Natural killer cell (primary cell): ENCODE data around the gene UBE2M. TPM values are rescaled to one million over a fixed set of nuclear protein-coding genes. Genes with fewer than 3 reads are reported as not detected.

Source experiments
- ATAC-seq, 3 donors: fragments of 150-1000 bp in 2 of 3; fragments of 200-7000 bp in 1 of 3; cut with Tn5 transposase; 1 replicate in 1 of 3; 2 replicates in 2 of 3; pipeline ENCODE4 v1.10.0; 2021; ENCODE audit warnings: mild to moderate bottlenecking in 2 of 3, moderate library complexity in 2 of 3
- DNase-seq, 2 donors: peaks; one replicate each; pipeline versions ENCODE4 v3.0.0 to v3.0.0-alpha.2; 2013 to 2021; ENCODE audit warnings: mixed read lengths in 1 of 2
- H3K27ac ChIP-seq: one replicate; pipeline ENCODE4 v1.5.1; 2013; ENCODE audit warnings: mild to moderate bottlenecking, low read length
- H3K27me3 ChIP-seq: one replicate; pipeline ENCODE4 v1.6.1; 2013; ENCODE audit warnings: low read length; ENCODE audit not compliant: control insufficient read depth, insufficient read depth
- H3K36me3 ChIP-seq: one replicate; pipeline ENCODE4 v1.6.1; 2013; ENCODE audit warnings: low read length; ENCODE audit not compliant: control insufficient read depth, insufficient read depth
- H3K4me1 ChIP-seq: one replicate; pipeline ENCODE4 v1.6.1; 2013; ENCODE audit warnings: low read length; ENCODE audit not compliant: control insufficient read depth, insufficient read depth
- H3K4me3 ChIP-seq: one replicate; pipeline ENCODE4 v1.5.1; 2013; ENCODE audit warnings: low read length
- H3K9me3 ChIP-seq: one replicate; pipeline ENCODE4 v1.6.1; 2013; ENCODE audit warnings: low read length; ENCODE audit not compliant: control insufficient read depth, insufficient read depth
- H3K27ac Mint-ChIP-seq, 2 donors: one replicate each; pipeline ENCODE4 v1.8.0; 2022; ENCODE audit warnings: mild to moderate bottlenecking in 2 of 2, mixed read lengths in 2 of 2, moderate library complexity in 1 of 2
- H3K27me3 Mint-ChIP-seq, 2 donors: one replicate each; pipeline ENCODE4 v1.8.0; 2022; ENCODE audit warnings: low read depth in 2 of 2, mixed read lengths in 2 of 2
- H3K36me3 Mint-ChIP-seq: one replicate; pipeline ENCODE4 v1.8.0; 2022; ENCODE audit warnings: mixed read lengths
- H3K4me1 Mint-ChIP-seq, 2 donors: one replicate each; pipeline ENCODE4 v1.8.0; 2022; ENCODE audit warnings: mixed read lengths in 2 of 2
- H3K4me3 Mint-ChIP-seq: one replicate; pipeline ENCODE4 v1.8.0; 2022; ENCODE audit warnings: mild to moderate bottlenecking, moderate library complexity, mixed read lengths
- H3K9me3 Mint-ChIP-seq, 2 donors: one replicate each; pipeline ENCODE4 v1.8.0; 2022; ENCODE audit warnings: mixed read lengths in 2 of 2
- CTCF ChIP-seq: fragments of 200-600 bp; IDR thresholded peaks from one replicate; pipeline ENCODE4 v1.8.0; 2022; ENCODE audit warnings: antibody characterized with exemption
- WGBS: methylation state at CpG from one replicate; pipeline ENCODE4 v1.1.7; 2013; ENCODE audit warnings: missing lambda C conversion rate; ENCODE audit not compliant: insufficient coverage; 5-methylcytosine and 5-hydroxymethylcytosine counted together
- intact Hi-C: fragments of 100-400 bp; cut with micrococcal nuclease; formaldehyde crosslinking; loops from one replicate; pipeline ENCODE4 v1.14.2; 2022
- total RNA-seq, 4 donors: library from RNA; stranded (reverse); fragments of 120-200 nt in 1 of 4; gene quantifications; one replicate each; pipeline versions ENCODE4 v1.2.3 to v1.2.4, GENCODE V29; 2013 to 2022

The UBE2M gene
- total RNA-seq, 3 donors from 2014 or later (not counting 1 experiment from before 2014, with no cell fraction given): 71.0 to 89.5 (median 81.9) TPM

GRCh38 chr19:58513213-58513693 lies 45.2 kb downstream of the UBE2M start:
- no peaks in the 10 kb centered on the region for H3K9me3 Mint-ChIP-seq
- peaks cover 3 to 34% of the 10 kb centered on the region in 2 donors for H3K4me1 Mint-ChIP-seq
- intact Hi-C loops: no loop called here
- no peaks in the 10 kb centered on the region for H3K27me3 Mint-ChIP-seq
- Histone ChIP-seq H3K36me3 (peaks cover 16% of the 10 kb centered on the region), H3K9me3 (no peaks in the 10 kb centered on the region), H3K4me3 (no peak overlapping the region), H3K27ac (peak overlapping the region; percentile 64), H3K27me3 (no peaks in the 10 kb centered on the region), H3K4me1 (peaks cover 34% of the 10 kb centered on the region)
- no peak for DNase-seq
- peak overlapping the region; percentile 76 to 85 for H3K27ac Mint-ChIP-seq
- peak overlapping the region; percentile 76 for H3K4me3 Mint-ChIP-seq
- no peak for ATAC-seq
- TF ChIP-seq CTCF: no peak
- WGBS: 93% methylated on average over 9 of the region's 10 CpGs
- no peaks in the 10 kb centered on the region for H3K36me3 Mint-ChIP-seq

- DNase-seq (no peak), ATAC-seq (no peak)
- Histone ChIP-seq H3K27ac (no peak within 1 kb of the TSS), H3K9me3 (peaks cover 6% of the 10 kb centered on the region), H3K27me3 (no peaks in the 10 kb centered on the region), H3K4me1 (peaks cover 24% of the 10 kb centered on the region), H3K36me3 (peaks cover 10% of the 10 kb centered on the region), H3K4me3 (no peak within 1 kb of the TSS)
- peaks cover 0 to 22% of the 10 kb centered on the region in 2 donors for H3K4me1 Mint-ChIP-seq
- 96% methylated on average over 25 of the region's 25 CpGs for WGBS
- intact Hi-C loops: no loop called here
- H3K27ac Mint-ChIP-seq: peak within 1 kb of the TSS in 1 of 2 donors; percentile 35
- H3K27me3 Mint-ChIP-seq: no peaks in the 10 kb centered on the region
- H3K4me3 Mint-ChIP-seq: no peak within 1 kb of the TSS
- H3K9me3 Mint-ChIP-seq: peaks cover 3 to 4% of the 10 kb centered on the region in 2 donors
- H3K36me3 Mint-ChIP-seq: no peaks in the 10 kb centered on the region
- TF ChIP-seq CTCF: no peak
Measured at GRCh38 chr19:58511353-58512208, 46.8 kb downstream of the UBE2M start, which contains the start of gene SLC27A5. Gene SLC27A5 (minus strand): TSS chr19:58511992. CDS start chr19:58511955, 37 bp downstream.

GRCh38 chr19:58510084-58510862 lies 48.1 kb downstream of the UBE2M start:
- no peaks in the 10 kb centered on the region for H3K36me3 Mint-ChIP-seq
- intact Hi-C loops: no loop called here
- Histone ChIP-seq H3K9me3 (peaks cover 7% of the 10 kb centered on the region), H3K4me3 (no peak overlapping the region), H3K27me3 (no peaks in the 10 kb centered on the region), H3K36me3 (no peaks in the 10 kb centered on the region), H3K4me1 (peaks cover 18% of the 10 kb centered on the region), H3K27ac (no peak overlapping the region)
- peaks cover 3 to 4% of the 10 kb centered on the region in 2 donors for H3K9me3 Mint-ChIP-seq
- DNase-seq (no peak), ATAC-seq (no peak)
- no peak overlapping the region for H3K27ac Mint-ChIP-seq
- 89% methylated on average over 8 of the region's 8 CpGs for WGBS
- no peak for TF ChIP-seq CTCF
- no peak overlapping the region for H3K4me3 Mint-ChIP-seq
- peaks cover 0 to 15% of the 10 kb centered on the region in 2 donors for H3K4me1 Mint-ChIP-seq
- no peaks in the 10 kb centered on the region for H3K27me3 Mint-ChIP-seq
